ENCODE results near the gene PLEKHF1.

The PLEKHF1 gene

GRCh38 chr19:29635963-29636362, 29.3 kb upstream of the PLEKHF1 start:
- no peak for DNase-seq (ENCODE audit: low spot score)

GRCh38 chr19:29636553-29637360, 28.5 kb upstream of the PLEKHF1 start:
- DNase-seq (ENCODE audit: low spot score) = no peak

- no peak for DNase-seq (ENCODE audit: low spot score)
These were observed 26.2 kb upstream of the PLEKHF1 start for GRCh38 chr19:29639086-29639485.

- DNase-seq (ENCODE audit: low spot score) = no peak
These were observed 25.0 kb upstream of the PLEKHF1 start for GRCh38 chr19:29640231-29640630.

GRCh38 chr19:29641597-29641996, 23.7 kb upstream of the PLEKHF1 start:
- DNase-seq (ENCODE audit: low spot score) = no peak

GRCh38 chr19:29643361-29643935, 21.8 kb upstream of the PLEKHF1 start:
- DNase-seq (ENCODE audit: low spot score) = no peak

- no peak for DNase-seq (ENCODE audit: low spot score)
These were observed 21.1 kb upstream of the PLEKHF1 start for GRCh38 chr19:29644210-29644609.

- DNase-seq (ENCODE audit: low spot score) = no peak
These were observed 19.8 kb upstream of the PLEKHF1 start for GRCh38 chr19:29645491-29645867.

- no peak for DNase-seq (ENCODE audit: low spot score)
These were observed 19.4 kb upstream of the PLEKHF1 start for GRCh38 chr19:29645911-29646310.

GRCh38 chr19:29650772-29651387, 14.4 kb upstream of the PLEKHF1 start:
- DNase-seq (ENCODE audit: low spot score) = no peak

GRCh38 chr19:29651622-29652394, 13.5 kb upstream of the PLEKHF1 start:
- DNase-seq (ENCODE audit: low spot score) = no peak

- no peak for DNase-seq (ENCODE audit: low spot score)
These were observed 11.9 kb upstream of the PLEKHF1 start for GRCh38 chr19:29653398-29653797.

- DNase-seq (ENCODE audit: low spot score) = no peak
These were observed 9.5 kb upstream of the PLEKHF1 start for GRCh38 chr19:29655648-29656335.

GRCh38 chr19:29658221-29658991, 6.9 kb upstream of the PLEKHF1 start:
- no peak for DNase-seq (ENCODE audit: low spot score)

- no peak for DNase-seq (ENCODE audit: low spot score)
These were observed 4.4 kb upstream of the PLEKHF1 start for GRCh38 chr19:29660835-29661234.

- no peak for DNase-seq (ENCODE audit: low spot score)
These were observed 3.0 kb upstream of the PLEKHF1 start for GRCh38 chr19:29662278-29662603.

GRCh38 chr19:29662604-29663404, 2.5 kb upstream of the PLEKHF1 start:
- no peak for DNase-seq (ENCODE audit: low spot score)

- no peak for DNase-seq (ENCODE audit: low spot score)
These were observed 1.2 kb upstream of the PLEKHF1 start for GRCh38 chr19:29663861-29664752.

- peak; percentile 51 for DNase-seq (ENCODE audit: low spot score)
These were observed 477 bp upstream of the PLEKHF1 start for GRCh38 chr19:29664753-29665214.
